ENCODE data around the gene TGFBR2. TPM values are rescaled to one million over a fixed set of nuclear protein-coding genes. Genes with fewer than 3 reads are reported as not detected.

TGFBR2 gene
- total and polyA plus RNA-seq, 4 donors: 13.9 to 61.2 (median 33.7) TPM

GRCh38 chr3:30618526-30618925 is 12.1 kb downstream of the TGFBR2 start:
- Histone ChIP-seq H3K4me3 (ENCODE audit: low read depth in 1 of 3, low read length in 3 of 3) (no peak overlapping the region), H3K27ac (ENCODE audit: low read depth in 1 of 2, low read length in 2 of 2) (no peak overlapping the region), H3K9me3 (ENCODE audit: control insufficient read depth in 4 of 4, low read length in 3 of 4) (no peaks in the 10 kb centered on the region), H3K9ac (ENCODE audit: low read depth in 1 of 2, low read length in 2 of 2) (no peak overlapping the region), H3K4me1 (ENCODE audit: control insufficient read depth in 4 of 4, insufficient read depth in 4 of 4, low read length in 3 of 4) (peaks cover 3 to 13% (median 6%) of the 10 kb centered on the region in 4 donors), H3K27me3 (ENCODE audit: control insufficient read depth in 4 of 4, insufficient read depth in 4 of 4, low read length in 3 of 4) (no peaks in the 10 kb centered on the region), H3K36me3 (ENCODE audit: control insufficient read depth in 4 of 4, insufficient read depth in 3 of 4, low read depth in 1 of 4, low read length in 3 of 4) (no peaks in the 10 kb centered on the region)
- WGBS: 89% methylated on average over 3 of the region's 3 CpGs
- TF ChIP-seq JUND (IDR thresholded peaks at IDR 0.05): no peak
- TF ChIP-seq GABPA (IDR thresholded peaks at IDR 0.05 in 1 of 2, conservative IDR thresholded peaks at IDR 0.05 in 1 of 2): no peak
- TF ChIP-seq FOXA2 (IDR thresholded peaks at IDR 0.05): no peak
- no peak for TF ChIP-seq RAD21 (IDR thresholded peaks at IDR 0.05)
- no peak for TF ChIP-seq CTCF (IDR thresholded peaks at IDR 0.05; ENCODE audit: low read depth, low read length, missing input control)
- TF ChIP-seq ATF3 (IDR thresholded peaks at IDR 0.05): no peak
- TF ChIP-seq ZBTB33 (IDR thresholded peaks at IDR 0.05): no peak
- no peak for TF ChIP-seq TAF1 (conservative IDR thresholded peaks at IDR 0.05)
- TF ChIP-seq RXRA (IDR thresholded peaks at IDR 0.05): no peak
- no peak for TF ChIP-seq HNF4A (conservative IDR thresholded peaks at IDR 0.05)
- no peak for TF ChIP-seq SP1 (IDR thresholded peaks at IDR 0.05)
- no peak for DNase-seq (ENCODE audit: low spot score)

DNA sequence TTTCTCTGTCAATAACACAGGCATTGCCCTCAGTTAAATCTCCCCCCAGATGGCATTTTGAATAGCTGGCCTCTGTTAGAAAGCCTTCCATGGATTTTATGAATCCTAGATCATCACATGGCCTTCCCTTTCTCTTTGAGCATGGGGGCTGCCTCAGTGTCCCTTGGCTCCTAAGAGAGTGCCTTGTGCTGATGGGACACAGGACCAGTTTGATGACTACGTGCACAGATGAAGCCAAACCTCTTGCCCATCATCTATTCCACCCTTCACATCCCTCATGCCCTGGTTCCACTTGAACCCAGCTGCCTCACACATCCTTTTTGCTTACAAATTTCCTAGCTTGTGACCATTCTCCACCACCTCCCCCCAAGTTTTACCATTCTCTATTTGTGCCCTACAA is 12.9 kb downstream of the TGFBR2 start:
- Histone ChIP-seq H3K4me3 (ENCODE audit: low read depth in 1 of 3, low read length in 3 of 3) (no peak overlapping the region), H3K9me3 (ENCODE audit: control insufficient read depth in 4 of 4, low read length in 3 of 4) (no peaks in the 10 kb centered on the region), H3K36me3 (ENCODE audit: control insufficient read depth in 4 of 4, insufficient read depth in 3 of 4, low read depth in 1 of 4, low read length in 3 of 4) (no peaks in the 10 kb centered on the region), H3K27me3 (ENCODE audit: control insufficient read depth in 4 of 4, insufficient read depth in 4 of 4, low read length in 3 of 4) (no peaks in the 10 kb centered on the region), H3K9ac (ENCODE audit: low read depth in 1 of 2, low read length in 2 of 2) (no peak overlapping the region), H3K4me1 (ENCODE audit: control insufficient read depth in 4 of 4, insufficient read depth in 4 of 4, low read length in 3 of 4) (peaks cover 3 to 13% (median 6%) of the 10 kb centered on the region in 4 donors), H3K27ac (ENCODE audit: low read depth in 1 of 2, low read length in 2 of 2) (no peak overlapping the region)
- 98% methylated on average over 1 of the region's 1 CpG for WGBS
- no peak for DNase-seq (ENCODE audit: low spot score)
- TF ChIP-seq REST (IDR thresholded peaks at IDR 0.05) (no peak), ZBTB33 (IDR thresholded peaks at IDR 0.05) (no peak), HNF4A (conservative IDR thresholded peaks at IDR 0.05) (no peak), NR2F2 (IDR thresholded peaks at IDR 0.05) (no peak), JUND (IDR thresholded peaks at IDR 0.05) (no peak), FOXA1 (IDR thresholded peaks at IDR 0.05) (no peak), SP1 (IDR thresholded peaks at IDR 0.05) (no peak), MAX (IDR thresholded peaks at IDR 0.05) (no peak), HNF4G (IDR thresholded peaks at IDR 0.05) (no peak), EGR1 (IDR thresholded peaks at IDR 0.05; ENCODE audit: low read depth in 2 of 2) (no peak), RXRA (IDR thresholded peaks at IDR 0.05) (no peak), TAF1 (conservative IDR thresholded peaks at IDR 0.05) (no peak), GABPA (IDR thresholded peaks at IDR 0.05 in 1 of 2, conservative IDR thresholded peaks at IDR 0.05 in 1 of 2) (no peak), YY1 (IDR thresholded peaks at IDR 0.05) (no peak), FOXA2 (IDR thresholded peaks at IDR 0.05) (no peak), CTCF (IDR thresholded peaks at IDR 0.05; ENCODE audit: low read depth, low read length, missing input control) (no peak), ATF3 (IDR thresholded peaks at IDR 0.05) (no peak), RAD21 (IDR thresholded peaks at IDR 0.05) (no peak)
